B cell (primary cell): ENCODE data around the gene TMEM44. TPM values are rescaled to one million over a fixed set of nuclear protein-coding genes. Genes with fewer than 3 reads are reported as not detected.

Experiments
- ATAC-seq: fragments of 200-7000 bp; cut with Tn5 transposase; one replicate; pipeline ENCODE4 v1.10.0; 2021; ENCODE audit warnings: low read depth, mild to moderate bottlenecking, moderate number of reproducible peaks, moderate library complexity
- CTCF ChIA-PET: fragments of 350-600 bp; sonication (Branson Sonifier 250); formaldehyde crosslinking; loops from one replicate; lab custom pipeline; 2021; ENCODE audit warnings: antibody characterized with exemption, inconsistent platforms; lab: Charles Lee
- POLR2A ChIA-PET: fragments of 350-600 bp; sonication (Branson Sonifier 250); formaldehyde crosslinking; loops from one replicate; lab custom pipeline; 2021; ENCODE audit warnings: antibody characterized with exemption; lab: Charles Lee
- DNase-seq: peaks from one replicate; pipeline ENCODE4 v3.0.0; 2013
- H2AFZ ChIP-seq: 2 replicates; pipeline ENCODE4 v1.6.1; 2012; ENCODE audit warnings: mild to moderate bottlenecking, low read depth, low read length; ENCODE audit not compliant: insufficient read depth, poor library complexity, severe bottlenecking
- H3K27ac ChIP-seq, 2 donors: 1 replicate in 1 of 2; 2 replicates in 1 of 2; pipeline ENCODE4 v1.5.1; 2012 to 2013; ENCODE audit warnings: low read length in 2 of 2, mild to moderate bottlenecking in 2 of 2, moderate library complexity in 1 of 2
- H3K27me3 ChIP-seq, 4 experiments: fragments of 200-600 bp in 1 of 4; sonication (generic) in 1 of 4; replicated peaks in 1 of 4; 1 replicate in 2 of 4; 2 replicates in 2 of 4; pipeline versions ENCODE4 v1.6.1 to v1.7.0; 2013 to 2016; ENCODE audit warnings: low read length in 3 of 4, mild to moderate bottlenecking in 2 of 4, mixed read lengths in 1 of 4, moderate library complexity in 1 of 4; ENCODE audit not compliant: insufficient read depth in 4 of 4, control insufficient read depth in 3 of 4; ENCODE audit errors: control extremely low read depth in 1 of 4
- H3K36me3 ChIP-seq, 2 experiments: replicated peaks in 1 of 2; 1 replicate in 1 of 2; 2 replicates in 1 of 2; pipeline versions ENCODE4 v1.6.1 to v1.7.1; 2013; ENCODE audit warnings: low read length in 1 of 2; ENCODE audit not compliant: insufficient read depth in 2 of 2, control insufficient read depth in 1 of 2; ENCODE audit errors: control extremely low read depth in 1 of 2, extremely low read depth in 1 of 2
- H3K4me1 ChIP-seq, 2 donors: fragments of 200-600 bp in 1 of 2; sonication (generic) in 1 of 2; 1 replicate in 1 of 2; 2 replicates in 1 of 2; pipeline versions ENCODE4 v1.5.1 to v1.6.1; 2013 to 2017; ENCODE audit warnings: low read length in 2 of 2; ENCODE audit not compliant: control insufficient read depth in 2 of 2, insufficient read depth in 2 of 2
- H3K4me2 ChIP-seq: replicated peaks from 2 replicates; pipeline ENCODE3; 2012; ENCODE audit warnings: mild to moderate bottlenecking, low read depth, low read length; ENCODE audit not compliant: poor library complexity, severe bottlenecking
- H3K4me3 ChIP-seq, 5 experiments: fragments of 200-600 bp in 1 of 5; sonication (generic) in 1 of 5; 1 replicate in 3 of 5; 2 replicates in 2 of 5; pipeline versions ENCODE4 v1.5.1 to v1.7.0; 2011 to 2016; ENCODE audit warnings: low read length in 4 of 5, mild to moderate bottlenecking in 4 of 5, low read depth in 2 of 5, control low read depth in 1 of 5, moderate library complexity in 1 of 5; ENCODE audit not compliant: insufficient read depth in 1 of 5; ENCODE audit errors: control extremely low read depth in 1 of 5, extremely low read depth in 1 of 5
- H3K79me2 ChIP-seq: fragments of 200-600 bp; sonication (generic); one replicate; pipeline ENCODE4 v1.6.0; 2016; ENCODE audit warnings: low read length; ENCODE audit not compliant: control insufficient read depth, insufficient read depth
- H3K9ac ChIP-seq: fragments of 200-600 bp; sonication (generic); 2 replicates; pipeline ENCODE4 v1.6.1; 2017; ENCODE audit warnings: mild to moderate bottlenecking, low read length, moderate library complexity
- H3K9me3 ChIP-seq, 3 donors: one replicate each; pipeline versions ENCODE4 v1.6.1 to v1.7.1; 2013; ENCODE audit warnings: low read length in 2 of 3; ENCODE audit not compliant: control insufficient read depth in 2 of 3, insufficient read depth in 1 of 3; ENCODE audit errors: control extremely low read depth in 1 of 3
- H4K20me1 ChIP-seq: 2 replicates; pipeline ENCODE4 v1.6.0; 2012; ENCODE audit warnings: mild to moderate bottlenecking, low read length; ENCODE audit not compliant: insufficient read depth, control insufficient read depth, poor library complexity, severe bottlenecking
- H3K27ac Mint-ChIP-seq: one replicate; pipeline ENCODE4 v1.8.0; 2021; ENCODE audit warnings: mixed read lengths
- H3K27me3 Mint-ChIP-seq: one replicate; pipeline ENCODE4 v1.8.0; 2021; ENCODE audit warnings: mixed read lengths
- H3K4me1 Mint-ChIP-seq: one replicate; pipeline ENCODE4 v1.8.0; 2021; ENCODE audit warnings: mixed read lengths
- H3K4me3 Mint-ChIP-seq: one replicate; pipeline ENCODE4 v1.8.0; 2021; ENCODE audit warnings: mixed read lengths
- H3K9me3 Mint-ChIP-seq: one replicate; pipeline ENCODE4 v1.8.0; 2022; ENCODE audit warnings: mixed read lengths; ENCODE audit not compliant: insufficient read depth
- CTCF ChIP-seq: fragments of 200-600 bp; IDR thresholded peaks from one replicate; pipeline ENCODE4 v1.8.0; 2022; ENCODE audit warnings: antibody characterized with exemption, mild to moderate bottlenecking
- EZH2 ChIP-seq: IDR thresholded peaks from 2 replicates; pipeline ENCODE4 v1.6.1; 2012; ENCODE audit warnings: borderline replicate concordance, low read depth, mild to moderate bottlenecking, moderate library complexity, low read length; ENCODE audit not compliant: insufficient read depth, poor library complexity, severe bottlenecking
- whole genome bisulfite sequencing: methylation state at CpG from one replicate; pipeline ENCODE4 v1.1.5; 2013; ENCODE audit warnings: missing lambda C conversion rate; ENCODE audit not compliant: insufficient coverage; 5-methylcytosine and 5-hydroxymethylcytosine counted together
- intact Hi-C: fragments of 100-400 bp; cut with micrococcal nuclease; formaldehyde crosslinking; loops from one replicate; pipeline ENCODE4 v1.10.0; 2022
- polyA plus RNA-seq: library from polyadenylated mRNA; depleted of rRNA; stranded (reverse); fragments of >200 nt; gene quantifications from 2 replicates; pipeline ENCODE4 v1.2.3, GENCODE V29; 2012
- total RNA-seq, 2 donors: library from RNA; stranded (reverse); fragments of 120-200 nt in 1 of 2; gene quantifications; 1 replicate in 1 of 2; 2 replicates in 1 of 2; pipeline versions ENCODE4 v1.2.3 to v1.2.4, GENCODE V29; 2013 to 2022

The TMEM44 gene
- total and polyA plus RNA-seq, 2 donors (not counting 1 experiment from before 2014, with no cell fraction given), result 4.1 to 7.5 TPM

GRCh38 chr3:194596906-194597305 is 36.3 kb downstream of the TMEM44 start:
- ChIA-PET CTCF (interaction anchor here (0.6 to 10.5 kb wide), 3 partner anchors 50 to 507 kb away, joined by 3 to 193 read pairs (median 4); no protein-coding TSS in a partner anchor), POLR2A (interaction anchor here (0.7 kb wide), 1 partner anchor 112 kb away, joined by 4 read pairs; no protein-coding TSS in a partner anchor)
- TF ChIP-seq CTCF (no peak), EZH2 (no peak)
- Histone ChIP-seq H3K27me3 (no peaks in the 10 kb centered on the region), H3K4me1 (peaks cover 3 to 15% of the 10 kb centered on the region in 2 donors), H3K9me3 (no peaks in the 10 kb centered on the region), H3K9ac (no peak overlapping the region), H3K36me3 (no peaks in the 10 kb centered on the region), H3K27ac (no peak overlapping the region), H3K79me2 (no peaks in the 10 kb centered on the region), H4K20me1 (no peaks in the 10 kb centered on the region), H3K4me2 (no peak overlapping the region), H3K4me3 (no peak overlapping the region), H2AFZ (no peak overlapping the region)
- WGBS, result 96% methylated on average over 3 of the region's 5 CpGs
- H3K4me1 Mint-ChIP-seq, result peaks cover 15% of the 10 kb centered on the region
- no peaks in the 10 kb centered on the region for H3K27me3 Mint-ChIP-seq
- no peaks in the 10 kb centered on the region for H3K9me3 Mint-ChIP-seq
- ATAC-seq, result no peak
- DNase-seq, result no peak
- intact Hi-C loops, result no loop called here
- H3K4me3 Mint-ChIP-seq, result no peak overlapping the region
- no peak overlapping the region for H3K27ac Mint-ChIP-seq
